Neural cell (in vitro differentiated cells): ENCODE measurements around the gene TRPC4AP. TPM values are rescaled to one million over a fixed set of nuclear protein-coding genes. Genes with fewer than 3 reads are reported as not detected.

Experiments
- H2AFZ ChIP-seq: fragments of 200-600, 300-800 bp; sonication (generic), shearing (Covaris generic); 2 replicates; pipeline ENCODE4 v1.6.0; 2014; ENCODE audit warnings: low read depth, mild to moderate bottlenecking, antibody characterized with exemption, low read length, moderate library complexity
- H3F3A ChIP-seq: fragments of 200-600 bp; shearing (Covaris generic); 2 replicates; pipeline ENCODE4 v1.6.1; 2016; ENCODE audit warnings: mild to moderate bottlenecking, moderate library complexity, mixed read lengths, antibody characterized with exemption, low read length; ENCODE audit not compliant: insufficient read depth, poor library complexity, severe bottlenecking
- H3K27ac ChIP-seq: fragments of 200-600, 300-800 bp; sonication (generic), shearing (Covaris generic); 2 replicates; pipeline ENCODE4 v1.5.1; 2014; ENCODE audit warnings: mild to moderate bottlenecking, low read length, moderate library complexity
- H3K27me3 ChIP-seq: fragments of 300-800, 200-600 bp; sonication (generic), shearing (Covaris generic); 2 replicates; pipeline ENCODE4 v1.6.0; 2014; ENCODE audit warnings: mild to moderate bottlenecking, low read depth, low read length, moderate library complexity; ENCODE audit not compliant: insufficient read depth
- H3K36me3 ChIP-seq: fragments of 300-800, 200-600 bp; sonication (generic), shearing (Covaris generic); 2 replicates; pipeline ENCODE4 v1.5.1; 2014; ENCODE audit warnings: mild to moderate bottlenecking, antibody characterized with exemption, low read length, moderate library complexity; ENCODE audit not compliant: insufficient read depth
- H3K4me2 ChIP-seq: fragments of 300-800, 200-600 bp; sonication (generic), shearing (Covaris generic); 2 replicates; pipeline ENCODE4 v1.6.0; 2014; ENCODE audit warnings: mild to moderate bottlenecking, low read length
- H3K4me3 ChIP-seq: fragments of 300-800, 200-600 bp; sonication (generic), shearing (Covaris generic); 2 replicates; pipeline ENCODE4 v1.5.1; 2014; ENCODE audit warnings: mild to moderate bottlenecking, low read length, moderate library complexity
- H3K79me2 ChIP-seq: fragments of 200-600 bp; shearing (Covaris generic); replicated peaks from 2 replicates; pipeline ENCODE4 v1.6.0; 2014; ENCODE audit warnings: mild to moderate bottlenecking, low read length, moderate library complexity; ENCODE audit not compliant: insufficient read depth
- H3K9ac ChIP-seq: fragments of 300-800, 200-600 bp; sonication (generic), shearing (Covaris generic); 2 replicates; pipeline ENCODE4 v1.6.1; 2016; ENCODE audit warnings: mild to moderate bottlenecking, low read length, mixed read lengths
- H3K9me2 ChIP-seq: fragments of 200-600 bp; shearing (Covaris generic); 2 replicates; pipeline ENCODE4 v1.6.1; 2016; ENCODE audit warnings: mild to moderate bottlenecking, low read length, mixed read lengths; ENCODE audit not compliant: insufficient read depth
- H3K9me3 ChIP-seq: fragments of 200-600, 300-800 bp; sonication (generic), shearing (Covaris generic); 2 replicates; pipeline ENCODE4 v1.6.1; 2016; ENCODE audit warnings: mild to moderate bottlenecking, mixed run types, low read length, moderate library complexity, mixed read lengths
- H4K20me1 ChIP-seq: fragments of 200-600 bp; shearing (Covaris generic); 2 replicates; pipeline ENCODE4 v1.6.1; 2016; ENCODE audit warnings: mild to moderate bottlenecking, mixed run types; ENCODE audit not compliant: insufficient read depth
- EP300 ChIP-seq: fragments of 450-650 bp; conservative IDR thresholded peaks from 2 replicates; pipeline ENCODE4 v1.6.1; 2014; ENCODE audit warnings: antibody characterized with exemption, mild to moderate bottlenecking, moderate library complexity; ENCODE audit not compliant: poor library complexity, severe bottlenecking
- EZH2 ChIP-seq: fragments of 200-600, 300-800 bp; shearing (Covaris generic), sonication (generic); IDR thresholded peaks from 2 replicates; pipeline ENCODE4 v1.6.1; 2014; ENCODE audit warnings: antibody characterized with exemption, low read length, borderline replicate concordance, mild to moderate bottlenecking; ENCODE audit not compliant: insufficient read depth, poor library complexity, severe bottlenecking
- MXI1 ChIP-seq: fragments of 450-650 bp; conservative IDR thresholded peaks from 2 replicates; pipeline ENCODE4 v1.6.1; 2014; ENCODE audit warnings: antibody characterized with exemption, mild to moderate bottlenecking; ENCODE audit not compliant: poor library complexity, severe bottlenecking
- POLR2AphosphoS5 ChIP-seq: IDR thresholded peaks from 2 replicates; pipeline ENCODE4 v1.6.1; 2012
- RAD21 ChIP-seq: fragments of 450-650 bp; conservative IDR thresholded peaks from 2 replicates; pipeline ENCODE4 v1.6.1; 2014; ENCODE audit warnings: antibody characterized with exemption, mild to moderate bottlenecking, moderate library complexity
- SMC3 ChIP-seq: fragments of 450-650 bp; conservative IDR thresholded peaks from 2 replicates; pipeline ENCODE4 v1.6.1; 2014; ENCODE audit warnings: antibody characterized with exemption, mild to moderate bottlenecking, moderate library complexity; ENCODE audit not compliant: poor library complexity
- TAF1 ChIP-seq: IDR thresholded peaks from 2 replicates; pipeline ENCODE4 v1.6.1; 2012; ENCODE audit warnings: low read depth
- polyA plus RNA-seq: library from polyadenylated mRNA; depleted of rRNA; stranded (reverse); fragments of >200 nt; gene quantifications from 2 replicates; pipeline ENCODE4 v1.2.3, GENCODE V29; 2014
- TF ChIP-seq, protein P1 (sequence below): IDR thresholded peaks from 2 replicates; pipeline ENCODE4 v1.6.1; 2012; ENCODE audit warnings: borderline replicate concordance
- TF ChIP-seq, protein P2 (sequence below): fragments of 450-650 bp; IDR thresholded peaks from 2 replicates; pipeline ENCODE4 v1.5.1; 2014; ENCODE audit warnings: antibody characterized with exemption, mild to moderate bottlenecking, moderate library complexity; ENCODE audit not compliant: poor library complexity, severe bottlenecking

Gene TRPC4AP
- polyA plus RNA-seq, 1 donor from 2014 or later = 85.9 TPM

DNA sequence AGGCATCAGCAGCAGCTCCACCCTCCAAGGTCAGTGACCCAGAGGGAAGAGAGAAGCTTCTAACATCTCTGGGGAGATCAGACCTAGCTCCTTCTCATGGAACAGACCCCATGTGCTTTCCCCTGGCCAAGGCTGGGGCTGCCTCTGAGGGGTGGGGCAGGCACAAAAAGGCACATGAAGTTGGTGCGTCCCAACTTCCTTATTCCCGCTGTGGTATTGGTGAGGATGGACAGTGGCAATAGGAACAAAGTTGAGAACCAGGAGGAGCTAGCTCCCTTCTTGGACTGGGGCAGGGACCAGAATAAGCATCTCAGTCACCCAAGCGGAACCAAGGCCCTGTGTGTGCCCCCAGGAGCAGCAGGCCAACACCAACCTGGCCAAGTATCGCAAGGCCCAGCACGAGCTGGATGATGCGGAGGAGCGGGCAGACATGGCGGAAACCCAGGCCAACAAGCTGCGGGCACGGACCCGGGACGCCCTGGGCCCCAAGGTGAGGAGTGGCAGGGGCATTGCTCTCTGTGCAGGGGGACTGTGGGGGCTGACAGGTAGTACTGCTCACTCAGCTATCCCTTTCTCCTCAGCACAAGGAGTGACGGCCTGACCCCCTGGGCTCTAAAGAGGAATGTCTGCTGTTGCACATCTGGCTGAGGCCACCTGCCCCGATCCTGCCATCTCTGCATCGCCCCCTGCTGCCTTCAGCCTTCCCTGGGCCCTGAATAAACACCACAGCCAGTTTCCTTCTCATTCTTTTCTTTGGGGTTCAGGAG is 90.8 kb downstream of the TRPC4AP start:
- TF ChIP-seq SMC3 (no peak), EZH2 (no peak), MXI1 (no peak), POLR2AphosphoS5 (no peak), EP300 (no peak), RAD21 (no peak), TAF1 (no peak)
- TF ChIP-seq, protein P1, sequence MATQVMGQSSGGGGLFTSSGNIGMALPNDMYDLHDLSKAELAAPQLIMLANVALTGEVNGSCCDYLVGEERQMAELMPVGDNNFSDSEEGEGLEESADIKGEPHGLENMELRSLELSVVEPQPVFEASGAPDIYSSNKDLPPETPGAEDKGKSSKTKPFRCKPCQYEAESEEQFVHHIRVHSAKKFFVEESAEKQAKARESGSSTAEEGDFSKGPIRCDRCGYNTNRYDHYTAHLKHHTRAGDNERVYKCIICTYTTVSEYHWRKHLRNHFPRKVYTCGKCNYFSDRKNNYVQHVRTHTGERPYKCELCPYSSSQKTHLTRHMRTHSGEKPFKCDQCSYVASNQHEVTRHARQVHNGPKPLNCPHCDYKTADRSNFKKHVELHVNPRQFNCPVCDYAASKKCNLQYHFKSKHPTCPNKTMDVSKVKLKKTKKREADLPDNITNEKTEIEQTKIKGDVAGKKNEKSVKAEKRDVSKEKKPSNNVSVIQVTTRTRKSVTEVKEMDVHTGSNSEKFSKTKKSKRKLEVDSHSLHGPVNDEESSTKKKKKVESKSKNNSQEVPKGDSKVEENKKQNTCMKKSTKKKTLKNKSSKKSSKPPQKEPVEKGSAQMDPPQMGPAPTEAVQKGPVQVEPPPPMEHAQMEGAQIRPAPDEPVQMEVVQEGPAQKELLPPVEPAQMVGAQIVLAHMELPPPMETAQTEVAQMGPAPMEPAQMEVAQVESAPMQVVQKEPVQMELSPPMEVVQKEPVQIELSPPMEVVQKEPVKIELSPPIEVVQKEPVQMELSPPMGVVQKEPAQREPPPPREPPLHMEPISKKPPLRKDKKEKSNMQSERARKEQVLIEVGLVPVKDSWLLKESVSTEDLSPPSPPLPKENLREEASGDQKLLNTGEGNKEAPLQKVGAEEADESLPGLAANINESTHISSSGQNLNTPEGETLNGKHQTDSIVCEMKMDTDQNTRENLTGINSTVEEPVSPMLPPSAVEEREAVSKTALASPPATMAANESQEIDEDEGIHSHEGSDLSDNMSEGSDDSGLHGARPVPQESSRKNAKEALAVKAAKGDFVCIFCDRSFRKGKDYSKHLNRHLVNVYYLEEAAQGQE = no peak
- TF ChIP-seq, protein P2, sequence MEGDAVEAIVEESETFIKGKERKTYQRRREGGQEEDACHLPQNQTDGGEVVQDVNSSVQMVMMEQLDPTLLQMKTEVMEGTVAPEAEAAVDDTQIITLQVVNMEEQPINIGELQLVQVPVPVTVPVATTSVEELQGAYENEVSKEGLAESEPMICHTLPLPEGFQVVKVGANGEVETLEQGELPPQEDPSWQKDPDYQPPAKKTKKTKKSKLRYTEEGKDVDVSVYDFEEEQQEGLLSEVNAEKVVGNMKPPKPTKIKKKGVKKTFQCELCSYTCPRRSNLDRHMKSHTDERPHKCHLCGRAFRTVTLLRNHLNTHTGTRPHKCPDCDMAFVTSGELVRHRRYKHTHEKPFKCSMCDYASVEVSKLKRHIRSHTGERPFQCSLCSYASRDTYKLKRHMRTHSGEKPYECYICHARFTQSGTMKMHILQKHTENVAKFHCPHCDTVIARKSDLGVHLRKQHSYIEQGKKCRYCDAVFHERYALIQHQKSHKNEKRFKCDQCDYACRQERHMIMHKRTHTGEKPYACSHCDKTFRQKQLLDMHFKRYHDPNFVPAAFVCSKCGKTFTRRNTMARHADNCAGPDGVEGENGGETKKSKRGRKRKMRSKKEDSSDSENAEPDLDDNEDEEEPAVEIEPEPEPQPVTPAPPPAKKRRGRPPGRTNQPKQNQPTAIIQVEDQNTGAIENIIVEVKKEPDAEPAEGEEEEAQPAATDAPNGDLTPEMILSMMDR = no peak
- Histone ChIP-seq H3K9ac (no peak overlapping the region), H3F3A (no peaks in the 10 kb centered on the region), H3K36me3 (peaks cover 7% of the 10 kb centered on the region), H3K9me3 (no peaks in the 10 kb centered on the region), H3K27ac (no peak overlapping the region), H3K9me2 (no peaks in the 10 kb centered on the region), H3K4me2 (no peak overlapping the region), H3K4me3 (no peak overlapping the region), H4K20me1 (no peaks in the 10 kb centered on the region), H2AFZ (no peak overlapping the region), H3K79me2 (no peaks in the 10 kb centered on the region), H3K27me3 (no peaks in the 10 kb centered on the region)

DNA sequence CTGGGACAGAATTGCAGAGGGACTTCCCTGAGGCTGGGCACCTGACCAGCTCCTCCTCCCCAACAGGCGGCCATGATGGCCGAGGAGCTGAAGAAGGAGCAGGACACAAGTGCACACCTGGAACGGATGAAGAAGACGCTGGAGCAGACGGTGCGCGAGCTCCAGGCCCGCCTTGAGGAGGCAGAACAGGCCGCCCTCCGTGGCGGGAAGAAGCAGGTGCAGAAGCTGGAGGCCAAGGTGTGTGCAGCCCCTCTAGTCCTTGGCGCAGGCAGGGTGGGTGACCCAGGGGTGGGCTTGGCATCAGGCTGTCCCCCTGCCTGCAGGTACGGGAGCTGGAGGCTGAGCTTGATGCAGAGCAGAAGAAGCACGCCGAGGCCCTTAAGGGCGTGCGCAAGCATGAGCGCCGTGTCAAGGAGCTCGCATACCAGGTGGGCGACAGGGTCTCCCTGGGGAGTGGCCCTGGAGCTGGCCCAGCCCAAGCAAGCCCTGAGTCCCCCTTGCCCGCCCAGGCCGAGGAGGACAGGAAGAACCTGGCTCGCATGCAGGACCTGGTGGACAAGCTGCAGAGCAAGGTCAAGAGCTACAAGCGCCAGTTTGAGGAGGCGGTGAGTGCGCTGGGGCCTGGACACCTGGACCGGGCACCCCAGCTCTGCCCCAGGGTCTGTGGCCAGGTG is 91.5 kb downstream of the TRPC4AP start:
- no peak for TF ChIP-seq MXI1
- TF ChIP-seq TAF1 = no peak
- no peak for TF ChIP-seq POLR2AphosphoS5
- no peak for TF ChIP-seq EZH2
- no peak for TF ChIP-seq SMC3
- TF ChIP-seq, protein P1 = no peak
- TF ChIP-seq EP300 = no peak
- TF ChIP-seq, protein P2 = no peak
- TF ChIP-seq RAD21 = no peak
- H4K20me1 ChIP-seq = no peaks in the 10 kb centered on the region
- H3F3A ChIP-seq = no peaks in the 10 kb centered on the region
- no peaks in the 10 kb centered on the region for H3K36me3 ChIP-seq
- no peak overlapping the region for H3K27ac ChIP-seq
- no peak overlapping the region for H2AFZ ChIP-seq
- H3K9ac ChIP-seq = no peak overlapping the region
- no peaks in the 10 kb centered on the region for H3K27me3 ChIP-seq
- no peak overlapping the region for H3K4me3 ChIP-seq
- no peaks in the 10 kb centered on the region for H3K9me2 ChIP-seq
- H3K79me2 ChIP-seq = no peaks in the 10 kb centered on the region
- no peak overlapping the region for H3K4me2 ChIP-seq
- no peaks in the 10 kb centered on the region for H3K9me3 ChIP-seq
